Left lobe of liver (tissue), 2 donors: Measurements from ENCODE around the gene SFTA2. TPM values are rescaled to one million over a fixed set of nuclear protein-coding genes. Genes with fewer than 3 reads are reported as not detected.
"Not testable (repeated sequence)": the region's sequence is repeated elsewhere in the genome, so short reads cannot be mapped to it uniquely, and the experiment has no call there.

ENCODE experiments used
- ATAC-seq: fragments of 200-7000 bp; cut with Tn5 transposase; one replicate; pipeline ENCODE4 v1.9.1; 2020; ENCODE audit warnings: mild to moderate bottlenecking, moderate library complexity
- DNase-seq: peaks from one replicate; pipeline ENCODE4 v3.0.0-alpha.2; 2020; ENCODE audit warnings: low spot score
- total RNA-seq: library from RNA; stranded (reverse); gene quantifications from one replicate; pipeline ENCODE4 v1.2.1, GENCODE V29; 2021
- donor health status: DM: no; HTN: no; CAD: no; lungs with moderate emphysema.
- donor health status: DM: no; HTN: yes; CAD: no.

The SFTA2 gene
- total RNA-seq, 1 donor from 2014 or later, result not detected

DNA sequence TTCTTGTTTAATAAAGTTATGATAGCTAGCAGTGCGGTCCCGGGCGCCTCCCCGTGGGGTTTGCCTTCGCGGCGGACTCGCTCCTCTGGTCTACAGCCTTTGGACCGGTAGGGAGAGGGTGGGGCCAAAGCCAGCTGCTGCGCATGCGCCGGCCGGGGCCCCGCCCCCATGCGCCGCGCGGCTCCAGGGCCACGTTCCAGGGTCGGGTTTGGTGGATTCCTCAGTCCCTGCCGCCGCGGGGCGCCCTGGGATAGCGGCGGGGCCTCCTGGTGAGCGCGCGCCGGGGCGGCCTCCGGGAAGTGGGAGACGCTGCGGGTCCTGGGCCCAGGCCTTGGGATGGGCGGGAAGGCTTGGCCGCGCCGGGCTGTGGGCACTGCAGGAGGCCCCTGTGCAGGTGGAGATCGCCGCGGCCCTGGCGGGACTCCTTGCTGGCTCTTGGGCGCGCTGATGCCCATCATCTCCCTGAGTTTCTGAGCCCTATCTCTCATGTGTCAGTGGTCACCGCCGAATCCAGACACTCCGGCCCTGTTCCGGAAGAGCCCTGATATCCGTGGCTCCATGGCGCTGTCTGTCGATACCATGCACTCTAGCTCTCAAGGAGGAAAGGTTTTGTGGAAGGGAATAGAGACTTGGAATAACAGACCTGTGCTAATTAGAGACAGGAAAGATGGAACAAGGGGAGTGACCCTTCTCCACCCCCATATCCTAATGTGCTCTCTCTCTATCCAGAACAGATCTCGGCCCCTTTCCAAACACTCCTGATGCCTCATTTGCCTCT, 17.7 kb downstream of the SFTA2 start, which contains the start of gene VARS2:
Gene VARS2, plus strand, starts transcription at position 163 of the 778 bp plus-strand sequence. Its CDS starts 599 bp downstream, at position 762.
- DNase-seq, result peak; percentile 98
- peak; percentile 88 for ATAC-seq

DNA sequence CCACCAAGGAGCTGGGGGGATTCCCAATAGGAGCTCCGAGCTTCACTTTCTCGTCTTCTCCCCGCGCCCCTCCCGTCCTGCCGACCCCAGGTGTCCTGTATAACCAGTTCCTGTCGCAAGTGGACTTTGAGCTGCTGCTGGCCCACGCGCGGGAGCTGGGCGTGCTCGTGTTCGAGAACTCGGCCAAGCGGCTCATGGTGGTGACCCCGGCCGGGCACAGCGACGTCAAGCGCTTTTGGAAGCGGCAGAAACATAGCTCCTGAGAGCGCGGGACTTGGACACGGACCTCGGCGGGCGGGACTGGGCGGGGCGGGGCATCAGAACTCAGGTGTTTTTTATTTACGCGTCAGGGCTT, 18.3 kb downstream of the SFTA2 start:
- ATAC-seq (peak; percentile 76), DNase-seq (peak; percentile 95)

DNA sequence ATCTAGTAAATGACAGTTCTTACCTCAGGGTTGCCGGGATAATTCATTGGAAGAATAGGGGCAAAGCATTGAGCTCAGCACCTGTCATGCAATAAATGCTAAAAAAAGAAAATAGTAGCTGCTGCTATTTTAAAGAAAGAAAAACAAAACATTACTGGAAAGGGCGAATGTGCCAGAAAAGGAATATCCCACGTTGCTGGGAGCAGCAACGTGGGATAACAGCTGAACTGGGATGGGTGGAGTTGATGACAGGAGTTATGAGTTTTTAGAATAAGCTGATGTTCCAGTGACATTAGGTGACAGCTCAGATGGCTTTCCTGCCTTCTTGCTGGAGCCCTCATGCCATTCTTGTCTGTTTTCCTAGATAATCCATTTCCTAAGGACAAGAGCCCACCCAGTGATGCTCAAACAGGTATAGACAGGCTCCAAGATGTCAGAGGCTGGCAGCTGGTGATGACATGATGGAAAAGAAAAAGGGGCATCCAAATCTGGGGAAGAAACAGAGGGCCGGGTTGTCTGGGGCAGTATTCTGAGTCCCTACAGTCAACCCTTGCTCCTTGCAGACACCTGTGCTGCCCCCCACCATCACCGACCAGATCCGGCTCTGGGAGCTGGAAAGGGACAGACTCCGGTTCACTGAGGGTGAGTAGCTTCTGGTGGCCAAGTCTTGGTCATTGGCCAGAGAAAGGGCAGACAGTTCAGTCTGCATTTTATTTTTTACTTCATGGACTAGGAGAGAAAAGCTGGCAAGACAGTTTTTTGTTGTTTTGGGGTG, 19.0 kb downstream of the SFTA2 start:
- peak; percentile 57 for DNase-seq
- peak; percentile 19 for ATAC-seq

DNA sequence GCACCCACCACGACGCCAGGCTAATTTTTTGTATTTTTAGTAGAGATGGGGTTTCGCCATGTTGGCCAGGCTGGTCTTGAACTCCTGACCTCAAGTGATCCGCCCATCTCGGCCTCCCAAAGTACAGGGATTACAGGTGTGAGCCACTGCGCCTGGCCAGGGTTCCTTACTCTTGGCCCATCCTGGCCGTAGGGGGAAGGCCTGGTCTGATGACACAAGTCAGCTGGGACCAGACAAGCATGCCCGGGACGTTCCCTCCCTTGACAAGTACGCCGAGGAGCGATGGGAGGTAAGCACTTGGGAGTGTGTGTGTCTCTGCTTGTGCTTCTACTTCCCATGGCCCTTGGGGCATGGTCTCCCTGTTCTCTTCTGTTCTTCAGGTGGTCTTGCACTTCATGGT, 21.5 kb downstream of the SFTA2 start:
- DNase-seq, ATAC-seq: not testable (repeated sequence)

DNA sequence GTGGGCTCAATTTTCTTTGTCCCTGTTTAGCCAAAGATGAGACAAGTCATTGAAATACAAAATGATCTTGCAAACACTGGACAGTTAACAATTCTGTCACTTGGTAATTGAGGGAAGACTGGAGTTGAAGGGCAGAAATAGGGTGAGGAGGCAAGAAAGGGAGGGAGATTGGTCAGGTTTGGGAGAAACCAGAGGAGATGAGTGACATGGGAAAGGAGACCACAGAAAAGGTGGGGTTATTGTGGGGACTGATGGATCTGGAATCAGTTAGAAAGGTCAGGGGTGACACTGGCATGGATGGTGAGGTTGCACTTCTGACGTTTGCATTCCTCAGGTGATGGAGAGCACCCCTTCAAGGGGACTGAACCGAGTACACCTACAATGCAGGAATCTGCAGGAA, 23.3 kb downstream of the SFTA2 start:
- DNase-seq (no peak), ATAC-seq (no peak)

DNA sequence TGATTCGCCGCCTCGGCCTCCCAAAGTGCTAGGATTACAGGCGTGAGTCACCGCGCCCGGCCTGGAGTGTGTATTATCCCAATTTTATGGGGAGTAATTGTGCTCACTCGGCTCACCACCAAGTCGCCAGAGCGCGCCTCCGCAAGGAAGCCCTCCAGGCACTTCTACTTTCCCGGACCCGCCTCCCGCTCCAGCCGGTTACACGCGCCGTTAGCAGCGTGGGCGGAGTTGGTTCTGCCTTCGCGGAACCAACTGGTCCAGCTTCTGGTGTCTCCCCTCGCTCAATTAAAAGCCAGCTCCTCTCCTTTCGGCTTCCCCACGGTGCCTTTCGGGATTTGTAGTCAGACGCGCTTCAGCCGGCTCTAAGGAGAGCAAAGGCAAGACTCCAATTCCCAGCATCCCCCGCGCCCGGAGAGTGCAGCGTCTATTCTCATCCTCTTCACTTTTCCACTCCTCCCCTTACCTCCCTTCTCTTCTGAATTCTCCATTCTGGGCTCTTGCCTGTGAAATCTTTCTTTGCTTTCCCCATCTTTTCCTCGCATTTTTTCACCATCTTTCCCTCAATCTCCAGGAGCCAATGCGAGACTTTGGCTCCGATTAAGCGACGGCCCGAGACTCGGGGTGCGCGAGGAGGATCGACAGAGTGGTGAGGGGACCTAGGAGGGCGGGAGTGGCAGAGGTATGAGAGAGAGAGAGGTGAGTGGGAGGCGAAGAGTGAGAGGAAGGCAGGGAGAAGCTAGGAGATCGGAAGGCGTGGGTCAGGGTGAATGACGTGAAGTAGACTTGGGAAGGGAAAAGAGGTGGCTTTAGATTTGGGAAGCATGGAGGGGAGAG, 24.0 kb downstream of the SFTA2 start, which contains the start of gene GTF2H4:
Gene GTF2H4, plus strand, starts transcription at position 450 of the 834 bp plus-strand sequence.
- ATAC-seq, result peak; percentile 97
- DNase-seq, result peak; percentile 97

DNA sequence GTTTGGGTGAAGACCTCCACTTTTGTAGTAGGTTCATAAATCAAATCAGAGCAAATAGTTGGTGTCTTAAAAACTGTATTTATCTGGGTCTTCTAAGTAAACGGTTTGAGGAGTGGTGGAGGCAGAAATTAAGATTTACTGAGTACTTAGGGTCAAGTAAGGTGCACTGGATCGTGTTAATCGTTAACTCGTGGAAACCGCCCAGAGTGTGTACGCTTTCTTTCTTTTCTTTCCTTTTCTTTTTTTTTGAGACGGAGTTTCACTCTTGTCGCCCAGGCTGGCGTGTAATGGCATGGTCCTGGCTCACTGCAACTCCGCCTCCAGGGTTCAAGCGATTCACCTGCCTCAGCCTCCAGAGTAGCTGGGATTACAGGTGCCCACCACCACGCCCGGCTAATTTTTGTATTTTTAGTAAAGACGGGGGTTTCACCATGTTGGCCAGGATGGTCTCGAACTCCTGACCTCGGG, 24.6 kb downstream of the SFTA2 start:
- ATAC-seq, result peak; percentile 67
- DNase-seq, result peak; percentile 71

DNA sequence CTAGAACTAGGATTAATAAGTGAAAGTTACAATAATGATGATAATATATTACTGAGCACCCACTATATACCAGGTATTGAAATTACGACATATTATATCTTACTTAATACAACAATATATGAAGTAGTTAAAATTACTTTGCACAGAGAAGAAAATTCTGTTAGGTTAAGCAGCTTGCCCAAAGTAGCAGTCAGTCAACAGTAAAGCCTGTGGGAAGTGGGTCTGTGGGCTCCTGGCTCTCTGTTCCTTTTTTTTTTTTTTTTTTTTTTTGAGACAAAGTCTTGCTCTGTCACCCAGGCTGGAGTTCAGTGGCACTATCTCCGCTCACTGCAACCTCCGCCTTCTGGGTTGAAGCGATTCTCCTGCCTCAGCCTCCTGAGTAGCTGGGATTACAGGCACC, 28.7 kb downstream of the SFTA2 start:
- ATAC-seq (no peak), DNase-seq (no peak)

DNA sequence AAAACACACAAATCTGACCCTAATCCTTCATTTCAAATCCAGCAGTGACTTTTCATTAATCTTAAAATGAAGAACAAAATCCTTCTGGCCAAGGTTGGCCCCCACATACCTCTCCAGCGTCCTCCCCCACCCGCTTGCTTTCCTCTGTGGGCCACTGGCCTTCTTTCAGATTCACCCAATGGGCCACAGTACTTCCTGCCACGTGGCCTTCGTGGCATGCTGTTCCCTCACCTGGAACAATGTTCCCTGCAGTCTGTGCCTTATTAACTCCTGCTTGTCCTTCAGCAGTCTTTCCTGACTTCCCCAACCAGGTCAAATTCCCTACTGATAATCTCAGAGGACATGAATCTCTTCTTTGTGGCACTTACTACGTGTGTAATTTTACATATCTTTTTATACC, 29.3 kb downstream of the SFTA2 start:
- DNase-seq (no peak), ATAC-seq (no peak)

DNA sequence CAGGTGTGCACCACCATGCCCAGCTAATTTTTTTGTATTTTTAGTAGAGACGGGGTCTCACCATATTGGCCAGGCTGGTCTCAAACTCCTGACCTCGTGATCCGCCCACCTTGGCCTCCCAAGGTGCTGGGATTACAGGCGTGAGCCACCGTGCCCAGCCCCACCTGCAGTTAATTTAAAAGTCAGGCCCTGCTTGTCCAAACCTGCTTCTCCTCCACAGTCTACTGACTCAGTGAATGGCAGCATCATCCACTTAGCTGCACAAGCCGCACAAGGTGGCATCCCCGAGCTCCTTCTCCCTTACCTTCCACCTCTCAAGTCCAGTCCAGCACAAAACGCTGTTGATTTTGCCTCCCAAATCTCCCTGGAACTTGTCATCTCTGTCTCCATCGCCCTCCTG, 29.8 kb downstream of the SFTA2 start:
- not testable (repeated sequence) for DNase-seq, ATAC-seq

DNA sequence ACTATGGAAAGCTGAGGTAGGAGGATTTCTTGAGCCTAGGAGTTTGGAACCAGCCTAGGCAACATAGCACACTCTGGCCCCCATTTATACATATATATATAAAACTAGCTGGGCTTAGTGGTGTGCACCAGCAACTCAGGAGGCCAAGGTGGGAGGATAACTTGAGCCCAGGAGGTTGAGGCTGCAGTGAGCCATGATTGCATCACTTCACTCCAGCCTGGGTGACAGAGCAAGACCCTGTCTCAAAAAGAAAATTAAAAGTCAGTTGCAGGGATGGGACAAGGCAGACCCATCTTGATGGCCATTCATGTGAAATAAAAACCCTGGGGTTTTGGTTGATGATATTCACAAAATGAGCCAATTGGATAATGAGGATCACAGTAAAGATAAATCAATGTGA, 30.5 kb downstream of the SFTA2 start:
- ATAC-seq (no peak), DNase-seq (no peak)

DNA sequence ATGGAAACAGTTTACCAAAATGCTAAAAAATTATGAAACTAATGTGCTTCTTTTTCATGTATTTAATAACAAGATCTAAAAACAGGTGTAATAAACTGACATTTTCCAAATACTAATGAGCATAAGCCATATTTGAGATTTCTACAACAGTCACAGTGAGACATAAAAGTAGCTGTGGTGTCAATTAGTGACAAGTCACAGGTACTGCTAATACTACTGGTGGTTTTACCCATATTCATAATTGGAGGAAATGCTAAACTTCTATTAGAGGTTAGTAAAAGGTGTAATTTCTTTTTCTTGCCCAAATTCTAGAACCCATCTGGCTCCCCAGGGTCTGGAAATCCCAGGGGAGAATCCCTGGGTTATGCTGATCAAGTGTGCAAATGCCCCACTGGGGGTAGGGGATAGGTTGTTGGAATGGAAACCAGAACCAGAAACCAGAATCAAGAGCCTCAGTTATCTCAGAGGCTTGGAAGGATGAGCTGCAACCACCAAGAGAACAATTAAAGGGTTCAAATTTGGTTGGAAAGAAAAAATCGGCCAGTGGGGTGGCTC, 31.0 kb downstream of the SFTA2 start:
- ATAC-seq (no peak), DNase-seq (no peak)

DNA sequence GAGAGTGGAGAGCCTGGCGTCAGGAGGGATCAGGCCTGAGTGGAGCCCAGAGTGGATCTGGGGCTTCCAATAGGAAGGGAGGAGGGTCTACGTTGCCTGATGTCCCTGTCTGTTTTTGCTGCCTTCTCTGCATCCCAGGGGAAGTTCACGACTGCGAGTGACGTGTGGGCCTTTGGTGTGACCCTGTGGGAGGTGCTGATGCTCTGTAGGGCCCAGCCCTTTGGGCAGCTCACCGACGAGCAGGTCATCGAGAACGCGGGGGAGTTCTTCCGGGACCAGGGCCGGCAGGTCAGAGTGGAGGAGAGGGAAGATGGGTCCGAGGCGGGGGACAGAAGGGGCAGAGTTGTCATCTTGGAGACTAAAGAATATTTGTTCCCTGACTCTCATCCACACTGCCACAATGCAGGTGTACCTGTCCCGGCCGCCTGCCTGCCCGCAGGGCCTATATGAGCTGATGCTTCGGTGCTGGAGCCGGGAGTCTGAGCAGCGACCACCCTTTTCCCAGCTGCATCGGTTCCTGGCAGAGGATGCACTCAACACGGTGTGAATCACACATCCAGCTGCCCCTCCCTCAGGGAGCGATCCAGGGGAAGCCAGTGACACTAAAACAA, 33.1 kb downstream of the SFTA2 start:
- no peak for ATAC-seq
- DNase-seq, result no peak

DNA sequence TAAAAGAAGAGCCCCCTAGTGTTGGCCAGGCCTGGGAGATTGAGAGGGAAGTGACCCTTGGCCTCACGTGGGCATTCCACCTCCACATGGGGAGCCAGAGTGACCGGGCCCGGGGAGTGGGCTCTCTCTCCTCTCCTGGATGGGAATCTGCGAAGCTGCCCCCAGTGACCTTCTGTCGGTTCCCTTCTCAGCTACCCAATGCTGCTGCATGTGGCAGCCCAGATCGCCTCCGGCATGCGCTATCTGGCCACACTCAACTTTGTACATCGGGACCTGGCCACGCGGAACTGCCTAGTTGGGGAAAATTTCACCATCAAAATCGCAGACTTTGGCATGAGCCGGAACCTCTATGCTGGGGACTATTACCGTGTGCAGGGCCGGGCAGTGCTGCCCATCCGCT, 34.1 kb downstream of the SFTA2 start:
- no peak for ATAC-seq
- no peak for DNase-seq

DNA sequence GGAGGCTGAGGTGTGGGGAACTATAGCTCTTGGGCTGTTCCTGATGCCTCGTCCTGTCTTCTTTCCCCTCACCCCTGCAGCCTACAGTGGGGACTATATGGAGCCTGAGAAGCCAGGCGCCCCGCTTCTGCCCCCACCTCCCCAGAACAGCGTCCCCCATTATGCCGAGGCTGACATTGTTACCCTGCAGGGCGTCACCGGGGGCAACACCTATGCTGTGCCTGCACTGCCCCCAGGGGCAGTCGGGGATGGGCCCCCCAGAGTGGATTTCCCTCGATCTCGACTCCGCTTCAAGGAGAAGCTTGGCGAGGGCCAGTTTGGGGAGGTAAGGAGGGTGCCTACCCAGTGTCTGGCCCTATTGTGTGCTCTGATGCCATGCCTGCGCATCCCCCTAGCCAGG, 35.4 kb downstream of the SFTA2 start:
- ATAC-seq (no peak), DNase-seq (no peak)

DNA sequence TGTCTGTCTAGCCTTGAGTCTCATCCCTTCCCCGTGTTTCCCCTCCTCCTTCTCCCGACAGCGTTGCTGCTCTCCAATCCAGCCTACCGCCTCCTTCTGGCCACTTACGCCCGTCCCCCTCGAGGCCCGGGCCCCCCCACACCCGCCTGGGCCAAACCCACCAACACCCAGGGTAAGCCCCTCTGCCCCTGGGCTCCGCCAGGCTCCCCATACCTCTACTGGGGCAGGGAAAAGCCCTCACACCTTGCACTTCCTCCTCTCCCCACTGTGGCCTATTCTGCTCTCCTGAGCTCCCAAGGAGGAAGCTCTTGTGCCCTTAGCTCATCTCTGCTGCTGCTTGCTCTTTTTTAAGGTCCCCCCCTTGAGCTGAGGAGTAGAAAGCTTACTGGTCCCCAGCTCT, 36.6 kb downstream of the SFTA2 start:
- ATAC-seq (no peak), DNase-seq (no peak)

DNA sequence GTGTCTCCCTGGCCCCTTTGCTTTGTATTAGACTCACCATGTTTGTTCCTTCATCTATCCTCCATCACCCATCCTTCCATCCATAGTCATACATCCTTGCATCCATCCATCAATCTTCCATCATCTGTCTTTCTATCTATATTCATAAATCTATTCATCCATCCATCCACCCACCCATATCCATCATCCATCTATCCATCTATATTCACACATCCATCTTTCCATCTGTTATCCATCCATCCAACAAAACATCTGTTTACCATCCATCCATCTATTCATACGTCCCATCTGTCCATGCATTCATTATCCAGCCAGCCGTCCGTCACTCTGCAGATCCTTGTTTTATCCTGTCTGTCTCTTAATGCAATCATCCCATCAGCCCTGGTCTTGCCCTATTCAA, 37.0 kb downstream of the SFTA2 start:
- no peak for ATAC-seq
- DNase-seq, result no peak

DNA sequence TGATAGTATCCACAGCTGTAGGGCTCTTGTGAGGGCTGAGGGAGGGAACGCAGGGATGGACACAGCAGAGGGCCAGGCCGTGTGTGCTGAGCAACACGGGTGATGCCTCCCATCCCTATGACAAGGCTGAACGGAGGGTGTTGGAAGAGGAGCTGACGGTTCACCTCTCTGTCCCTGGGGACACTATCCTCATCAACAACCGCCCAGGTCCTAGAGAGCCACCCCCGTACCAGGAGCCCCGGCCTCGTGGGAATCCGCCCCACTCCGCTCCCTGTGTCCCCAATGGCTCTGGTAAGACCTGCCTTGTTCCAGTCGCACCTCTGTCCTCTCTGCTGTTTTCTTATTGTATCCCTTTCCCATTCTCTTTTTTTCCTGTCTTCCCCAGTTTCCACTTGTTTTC, 37.6 kb downstream of the SFTA2 start:
- no peak for DNase-seq
- no peak for ATAC-seq

DNA sequence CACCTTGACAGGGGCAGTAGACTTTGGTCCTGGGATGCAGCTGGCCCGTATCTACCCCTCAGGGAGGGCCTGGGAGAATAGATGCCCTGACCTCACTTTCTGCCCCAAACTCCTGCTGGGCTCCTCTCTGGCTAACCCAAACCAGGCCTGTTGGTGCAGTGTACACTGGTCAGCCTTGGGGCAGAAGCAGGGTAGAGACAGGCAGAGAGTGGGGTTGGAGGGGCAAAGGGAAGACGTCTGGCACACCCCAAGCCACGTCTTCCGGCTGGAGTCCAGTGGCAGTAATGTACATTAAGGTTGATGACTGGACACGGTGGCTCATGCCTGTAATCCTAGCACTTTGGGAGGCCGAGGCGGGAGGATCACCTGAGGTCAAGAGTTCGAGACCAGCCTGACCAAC, 38.3 kb downstream of the SFTA2 start:
- no peak for ATAC-seq
- DNase-seq, result no peak

DNA sequence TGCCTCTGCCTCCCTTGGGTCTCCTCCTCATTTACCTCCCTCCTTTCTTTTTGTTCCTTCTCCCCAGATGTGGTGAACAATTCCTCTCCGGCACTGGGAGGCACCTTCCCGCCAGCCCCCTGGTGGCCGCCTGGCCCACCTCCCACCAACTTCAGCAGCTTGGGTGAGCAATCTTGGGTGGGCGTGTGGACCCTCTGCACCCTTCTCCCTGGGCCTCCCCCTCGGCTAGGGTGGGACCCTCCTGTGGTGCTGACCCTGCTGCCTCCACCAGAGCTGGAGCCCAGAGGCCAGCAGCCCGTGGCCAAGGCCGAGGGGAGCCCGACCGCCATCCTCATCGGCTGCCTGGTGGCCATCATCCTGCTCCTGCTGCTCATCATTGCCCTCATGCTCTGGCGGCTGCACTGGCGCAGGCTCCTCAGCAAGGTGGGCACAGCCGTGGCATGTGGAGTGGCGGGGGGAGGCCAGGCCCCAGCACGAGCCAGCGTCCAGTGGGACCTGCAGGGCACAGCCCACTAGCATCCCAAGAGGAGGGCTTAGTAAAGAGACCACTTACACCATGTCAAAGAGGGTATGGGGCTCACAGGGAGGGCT, 38.9 kb downstream of the SFTA2 start:
- ATAC-seq (no peak), DNase-seq (no peak)
